GM18498 (cell line): ENCODE data around the gene DSCAML1.
"Not testable (repeated sequence)": the region's sequence is repeated elsewhere in the genome, so short reads cannot be mapped to it uniquely, and the experiment has no call there.

Source experiments
- ATAC-seq: cut with Tn5 transposase; IDR thresholded peaks from one replicate; pipeline ENCODE4 v1.9.1; 2021; ENCODE audit warnings: mild to moderate bottlenecking, moderate library complexity; ENCODE audit not compliant: unreplicated experiment

The DSCAML1 gene

DNA sequence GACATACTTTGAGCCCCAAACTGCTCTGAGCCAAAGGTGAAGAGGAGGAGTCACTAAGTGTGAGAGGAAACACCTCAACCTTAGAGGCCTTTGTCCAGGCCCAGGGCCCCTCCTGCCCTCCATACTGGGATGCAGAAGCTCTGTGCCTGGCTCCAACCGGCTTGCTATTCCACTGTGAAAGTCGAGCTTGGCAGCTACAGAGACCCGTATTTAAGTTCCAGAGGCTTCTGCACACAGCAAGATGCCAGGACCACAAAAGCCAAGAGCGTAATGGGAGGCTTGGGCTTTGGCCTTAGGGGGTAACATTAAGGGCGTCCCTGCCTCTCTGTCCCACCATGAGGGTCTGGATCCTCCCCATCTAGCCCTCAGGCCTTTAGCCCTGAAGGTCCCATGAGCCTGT, 31.9 kb downstream of the DSCAML1 start:
- ATAC-seq, result no peak

DNA sequence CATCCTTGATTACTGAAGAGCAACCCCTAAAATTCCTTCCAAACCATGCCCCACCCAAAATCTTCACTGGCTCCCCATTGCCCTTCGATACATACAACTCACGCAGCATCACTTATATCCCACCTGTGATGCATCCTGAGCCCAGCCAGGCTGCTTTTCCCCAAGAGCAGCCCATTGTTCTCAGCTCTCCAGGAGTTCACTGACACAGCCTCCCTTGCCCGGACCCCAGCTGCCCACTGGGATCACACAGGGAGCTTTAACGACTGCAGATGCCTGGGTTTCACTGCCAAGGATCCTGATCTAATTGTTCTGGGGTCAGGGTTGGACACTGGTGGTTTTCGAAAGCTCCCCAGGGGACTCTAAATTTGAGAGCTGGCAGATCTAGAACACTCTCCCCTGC, 33.6 kb downstream of the DSCAML1 start:
- ATAC-seq, result not testable (repeated sequence)

DNA sequence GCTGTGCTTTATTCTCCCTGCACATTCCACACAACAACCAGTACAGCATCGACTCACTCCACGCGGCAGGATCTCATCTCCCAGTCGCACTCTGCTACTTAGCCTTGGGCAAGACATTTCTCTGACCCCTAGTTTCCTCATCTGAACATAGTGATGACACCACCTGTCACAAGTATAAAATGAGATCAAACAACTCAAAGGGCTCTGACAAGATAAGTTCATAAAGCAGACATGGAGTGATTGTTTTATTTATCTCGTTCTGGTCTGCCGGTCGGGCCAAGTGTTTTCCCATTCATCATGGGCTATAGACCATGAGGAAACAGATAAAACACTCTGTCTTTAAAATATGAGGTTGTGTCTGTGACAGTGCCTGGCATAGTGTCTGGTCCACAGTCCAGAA, 35.0 kb downstream of the DSCAML1 start:
- no peak for ATAC-seq

DNA sequence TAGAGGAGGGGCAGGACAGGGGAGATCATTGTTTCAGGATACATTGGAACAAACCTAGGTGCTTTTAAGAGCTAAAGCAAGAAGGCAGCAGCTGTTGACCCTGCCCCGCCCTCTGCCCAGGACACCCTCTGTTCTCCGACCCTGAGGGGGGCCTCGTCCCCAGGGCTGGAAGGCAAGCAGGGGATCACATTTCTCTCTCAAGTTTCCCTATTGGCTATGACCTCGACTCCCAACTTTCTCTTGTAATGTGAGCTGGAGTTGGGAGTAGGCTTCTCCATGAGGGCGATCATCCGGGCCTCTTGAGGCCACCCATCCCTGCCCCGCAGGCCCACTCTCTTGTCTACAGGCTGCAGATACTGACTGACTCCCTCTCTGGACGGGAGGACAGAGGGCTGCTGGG, 37.7 kb downstream of the DSCAML1 start:
- ATAC-seq, result no peak

DNA sequence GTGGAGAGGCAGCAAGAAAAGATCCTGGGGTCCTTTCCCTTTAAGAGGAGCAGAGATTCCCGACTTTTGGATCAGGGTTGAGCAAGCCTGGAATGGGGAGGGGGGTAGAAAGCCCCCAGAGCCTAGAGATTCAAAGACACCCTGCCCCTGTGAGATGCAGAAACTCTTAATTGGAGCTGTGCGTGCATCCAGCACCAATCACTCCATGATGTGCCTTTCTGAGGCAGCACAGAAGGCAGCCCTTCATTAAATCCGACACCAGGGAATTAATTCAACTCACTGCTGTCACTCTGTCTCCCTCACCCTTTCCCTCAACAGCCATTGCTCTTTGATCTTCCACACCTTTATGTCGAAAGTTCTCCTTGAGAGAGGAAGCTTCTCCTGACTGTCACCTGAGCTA, 43.0 kb downstream of the DSCAML1 start:
- ATAC-seq, result no peak

DNA sequence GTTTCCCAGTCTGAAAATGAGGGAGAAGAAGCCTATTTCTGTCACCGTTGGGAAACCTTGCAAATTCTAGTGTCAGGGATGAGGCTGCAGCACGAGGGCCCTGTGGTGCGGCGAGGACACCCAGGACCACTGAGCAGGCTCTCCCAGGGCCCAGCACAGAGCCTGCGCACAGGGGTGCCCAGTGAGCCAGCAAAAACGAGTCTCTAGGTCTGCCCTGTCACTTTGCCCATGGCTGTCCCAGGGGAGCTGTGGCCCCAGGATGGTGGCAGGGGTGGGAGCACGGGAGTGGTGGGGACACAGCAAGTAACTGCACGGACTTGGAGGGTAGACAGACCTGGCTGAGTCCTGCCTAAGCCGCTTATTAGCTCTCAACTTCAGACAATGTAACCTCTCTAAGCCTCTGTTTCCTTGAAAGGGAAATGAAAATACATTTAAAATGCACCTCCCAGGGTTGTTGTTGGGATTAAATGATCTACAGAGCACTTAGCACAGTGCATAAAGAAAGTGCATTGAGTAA, 44.2 kb downstream of the DSCAML1 start:
- ATAC-seq, result no peak

DNA sequence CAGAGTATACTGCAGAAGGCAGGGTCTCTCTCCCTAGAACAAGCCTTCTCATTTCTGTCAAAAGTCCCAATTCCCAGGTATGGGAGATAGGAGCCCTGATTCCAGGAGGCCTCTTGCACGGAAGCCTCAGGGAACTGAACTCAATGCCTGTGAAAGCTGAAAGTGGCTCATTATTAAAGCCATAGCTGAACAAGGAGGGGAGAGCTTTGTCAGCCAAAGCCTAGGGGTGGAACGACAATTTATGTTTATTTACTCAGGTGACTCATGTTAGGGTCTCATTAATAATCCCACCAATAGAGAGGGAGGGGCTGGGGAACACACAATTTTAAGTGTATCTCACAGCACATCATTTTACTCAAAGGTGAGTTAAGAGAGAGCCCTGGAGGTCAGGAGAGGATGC, 44.9 kb downstream of the DSCAML1 start:
- ATAC-seq, result no peak

DNA sequence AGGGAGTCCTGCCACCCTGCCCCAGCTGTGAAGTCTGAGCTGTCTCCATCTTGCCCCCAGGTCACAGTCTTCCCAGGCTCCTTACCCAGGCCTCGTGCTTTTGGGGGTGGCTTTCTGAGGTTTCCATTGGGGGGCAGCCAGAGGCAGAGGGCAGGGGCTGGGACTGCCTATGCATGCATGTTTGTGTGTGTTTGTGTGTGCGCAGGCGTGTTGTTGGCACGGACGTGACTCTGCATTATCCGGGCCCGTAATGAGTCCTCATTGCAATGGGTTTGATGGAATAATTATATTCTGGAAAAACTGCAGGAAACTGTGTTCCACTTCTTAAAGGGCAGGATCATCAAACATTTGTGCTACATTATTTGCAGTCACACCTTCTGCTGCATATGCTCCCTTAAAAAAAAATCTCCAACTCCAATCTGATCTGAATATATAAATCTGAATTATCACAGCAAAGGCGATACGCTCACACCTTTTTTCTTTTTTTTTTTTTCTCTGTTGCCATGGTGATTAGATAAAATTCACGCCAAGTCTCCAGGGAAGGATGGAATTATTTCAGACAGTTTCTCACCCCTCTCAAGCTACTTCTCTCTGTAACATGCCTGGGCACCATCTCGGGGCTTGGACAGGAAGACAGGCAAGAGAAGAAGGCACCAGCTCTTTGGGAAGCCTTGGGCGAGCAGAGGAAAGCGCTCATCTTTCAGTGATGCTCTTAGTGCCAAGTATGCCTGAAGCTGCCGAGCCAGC, 45.9 kb downstream of the DSCAML1 start:
- no peak for ATAC-seq

DNA sequence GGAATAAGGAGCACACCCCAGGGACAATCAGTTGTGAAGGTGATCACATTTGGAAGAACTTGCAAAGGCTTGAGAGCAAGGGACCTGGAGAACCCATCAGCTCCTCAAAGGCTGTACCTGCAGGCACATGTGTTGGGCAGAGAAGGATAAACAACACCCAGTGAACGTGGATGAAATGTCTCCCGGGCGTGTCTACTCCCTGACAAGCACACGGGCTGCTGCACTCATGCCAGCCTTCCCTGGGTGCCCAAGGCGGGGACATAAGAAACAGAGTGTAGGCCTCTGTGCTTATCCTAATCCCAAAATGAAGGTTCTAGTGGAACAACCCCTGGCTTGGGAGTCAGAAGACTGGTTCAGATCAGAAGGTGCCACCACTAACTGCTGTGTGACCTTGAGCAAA, 46.7 kb downstream of the DSCAML1 start:
- no peak for ATAC-seq

DNA sequence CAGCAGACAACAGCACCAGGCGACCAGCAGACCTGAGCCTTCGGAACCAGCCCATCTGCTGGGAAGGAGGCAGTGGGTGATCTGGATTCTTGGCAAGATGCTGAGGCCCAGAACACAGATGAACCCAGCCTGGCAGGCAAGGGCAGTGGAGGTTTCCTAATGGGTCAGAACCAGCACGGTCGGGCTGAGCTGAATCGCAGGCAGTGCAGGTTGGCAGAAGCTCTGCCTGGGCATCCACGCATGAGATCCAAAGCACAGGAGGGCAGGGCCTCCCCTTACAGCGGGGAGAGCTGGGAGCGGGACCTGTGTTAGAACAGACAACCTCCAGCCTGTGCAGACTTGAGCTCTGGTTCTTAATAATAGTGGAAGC, 47.5 kb downstream of the DSCAML1 start:
- no peak for ATAC-seq

DNA sequence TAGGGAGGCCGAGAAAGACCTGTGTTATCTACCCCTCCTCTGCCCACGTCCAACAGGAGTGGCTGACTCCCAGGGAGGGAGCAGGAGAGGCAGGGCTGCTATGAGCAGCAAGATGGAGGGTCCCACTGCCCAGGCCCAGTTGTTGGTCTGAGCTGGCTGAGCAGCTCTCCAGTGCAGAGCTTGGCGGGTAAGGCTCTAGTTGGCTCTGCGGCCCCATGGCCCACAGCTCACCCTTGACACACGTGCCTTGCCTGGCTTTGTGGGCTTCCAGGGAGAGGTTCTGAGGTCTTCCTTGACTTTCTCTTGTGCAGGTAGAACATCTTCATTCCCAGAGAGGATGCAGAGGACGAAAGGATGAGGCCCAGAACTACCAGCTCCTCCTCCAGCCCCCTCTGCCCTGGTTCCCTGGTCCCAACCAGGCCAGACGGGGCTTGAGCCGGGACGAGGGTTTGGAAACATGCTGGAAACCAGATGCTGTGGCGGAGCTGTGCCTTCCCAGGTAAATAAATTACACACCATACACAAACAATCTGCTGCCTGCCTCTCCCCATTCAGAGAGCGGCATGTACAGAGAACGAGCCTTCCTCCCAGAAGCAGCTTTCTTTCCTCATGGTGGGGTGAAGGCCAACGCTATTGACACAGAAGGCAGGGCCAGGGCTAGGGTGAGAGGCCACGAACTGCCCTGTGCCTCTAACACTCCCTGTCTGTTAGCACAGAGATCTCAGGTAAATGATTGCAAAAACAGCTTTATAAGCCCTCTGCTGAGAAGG, 48.1 kb downstream of the DSCAML1 start:
- ATAC-seq, result no peak

DNA sequence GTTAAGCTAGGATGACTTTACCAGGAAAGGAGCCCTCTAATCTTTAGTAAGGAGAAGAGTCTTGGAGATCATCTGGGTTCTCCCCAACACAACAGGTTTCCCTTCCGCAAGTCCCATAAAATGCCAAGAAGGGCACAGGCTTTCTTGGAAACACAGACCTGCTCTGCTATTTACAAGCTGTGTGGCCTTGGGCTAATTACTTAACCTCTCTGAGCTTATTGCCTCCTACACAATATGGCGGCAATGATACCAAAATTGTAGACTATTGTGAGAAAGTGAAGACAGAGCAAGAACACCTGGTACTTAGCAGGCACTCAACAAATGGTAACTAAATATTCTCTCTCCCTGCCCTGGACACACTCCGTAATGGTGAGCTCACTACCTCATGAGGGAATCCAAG, 49.1 kb downstream of the DSCAML1 start:
- no peak for ATAC-seq

DNA sequence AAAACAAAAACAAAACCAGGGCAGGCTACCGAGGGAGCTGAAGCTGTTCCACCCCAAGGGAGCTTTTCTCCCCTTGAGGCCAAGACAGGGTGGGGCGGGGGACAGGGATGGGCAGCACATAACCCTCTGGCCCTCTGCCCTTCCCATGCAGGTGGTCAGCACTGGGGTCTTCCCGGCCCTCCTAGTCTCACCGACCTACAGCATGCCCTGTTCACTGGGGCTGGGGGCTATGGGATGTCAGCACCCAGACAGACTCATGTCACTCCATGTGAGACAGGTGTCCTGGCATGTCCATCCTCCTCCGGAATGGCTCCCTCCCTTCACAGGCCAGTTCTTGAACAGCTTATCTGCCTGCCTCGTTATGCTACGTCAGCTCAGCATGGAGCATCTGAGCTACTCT, 51.7 kb downstream of the DSCAML1 start:
- no peak for ATAC-seq

DNA sequence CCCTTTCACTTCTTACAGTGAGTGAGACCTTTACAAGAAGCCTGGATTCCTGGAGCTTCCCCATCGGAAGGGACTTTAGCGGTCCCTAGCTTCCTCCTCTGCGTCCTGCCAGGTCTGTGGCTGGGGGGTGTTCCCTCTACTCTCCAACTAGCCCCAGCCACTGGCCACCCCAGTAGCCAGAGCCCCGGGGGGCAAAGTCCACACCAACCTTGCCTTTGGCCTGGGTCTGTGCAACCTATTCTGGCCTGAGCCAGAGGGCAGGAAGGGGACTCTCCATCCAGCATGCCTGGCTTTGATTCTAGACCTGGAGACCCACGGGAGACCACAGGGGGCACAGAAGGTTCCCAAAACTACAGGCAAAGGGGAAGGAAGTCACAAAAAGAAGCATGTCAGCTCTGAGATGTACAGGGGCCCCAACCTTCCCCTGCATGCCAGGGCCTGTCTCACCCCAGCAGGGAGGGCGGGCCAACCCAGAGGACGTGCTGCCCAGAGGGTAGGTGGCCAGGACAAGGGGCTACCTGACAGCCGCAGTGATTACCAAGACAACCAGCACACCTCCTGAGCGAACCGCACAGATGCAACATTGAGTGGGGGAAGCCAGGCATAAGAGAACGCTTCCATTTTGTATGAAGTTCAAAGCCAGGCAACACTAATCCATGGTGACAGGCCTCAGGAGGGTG, 52.4 kb downstream of the DSCAML1 start:
- ATAC-seq, result no peak

DNA sequence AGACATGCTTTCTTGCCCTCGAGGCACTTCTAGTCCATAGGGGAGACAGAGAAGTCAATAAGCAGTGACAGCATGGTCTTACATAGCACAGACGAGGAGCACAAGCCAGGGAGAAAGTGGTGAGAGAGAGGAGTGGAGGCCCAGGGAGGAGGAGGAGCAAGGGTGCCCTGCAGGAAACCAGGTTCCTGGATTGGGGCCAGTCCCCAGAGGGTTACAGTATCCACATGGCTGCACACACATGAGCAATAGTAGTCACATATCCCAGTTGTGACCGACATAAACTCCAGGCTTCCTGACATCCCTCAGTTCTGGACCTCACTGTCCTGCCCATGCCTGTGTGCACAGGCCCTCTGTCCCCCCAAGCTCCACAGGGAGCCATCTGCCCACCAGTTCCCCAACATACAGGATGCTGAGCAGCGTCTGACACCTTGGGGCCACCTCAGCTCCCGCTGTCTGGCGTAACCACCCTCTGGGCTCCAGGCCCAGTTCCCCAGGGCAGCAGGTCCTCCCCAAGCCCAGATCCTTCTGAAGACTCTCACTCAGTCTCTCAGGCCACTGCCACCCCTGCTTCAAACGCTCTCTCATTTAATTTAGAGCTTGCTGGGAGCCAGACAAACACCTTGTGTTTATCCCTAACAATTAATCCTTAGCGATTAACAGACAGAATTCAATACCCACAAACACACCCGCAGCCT, 53.7 kb downstream of the DSCAML1 start:
- ATAC-seq, result no peak

DNA sequence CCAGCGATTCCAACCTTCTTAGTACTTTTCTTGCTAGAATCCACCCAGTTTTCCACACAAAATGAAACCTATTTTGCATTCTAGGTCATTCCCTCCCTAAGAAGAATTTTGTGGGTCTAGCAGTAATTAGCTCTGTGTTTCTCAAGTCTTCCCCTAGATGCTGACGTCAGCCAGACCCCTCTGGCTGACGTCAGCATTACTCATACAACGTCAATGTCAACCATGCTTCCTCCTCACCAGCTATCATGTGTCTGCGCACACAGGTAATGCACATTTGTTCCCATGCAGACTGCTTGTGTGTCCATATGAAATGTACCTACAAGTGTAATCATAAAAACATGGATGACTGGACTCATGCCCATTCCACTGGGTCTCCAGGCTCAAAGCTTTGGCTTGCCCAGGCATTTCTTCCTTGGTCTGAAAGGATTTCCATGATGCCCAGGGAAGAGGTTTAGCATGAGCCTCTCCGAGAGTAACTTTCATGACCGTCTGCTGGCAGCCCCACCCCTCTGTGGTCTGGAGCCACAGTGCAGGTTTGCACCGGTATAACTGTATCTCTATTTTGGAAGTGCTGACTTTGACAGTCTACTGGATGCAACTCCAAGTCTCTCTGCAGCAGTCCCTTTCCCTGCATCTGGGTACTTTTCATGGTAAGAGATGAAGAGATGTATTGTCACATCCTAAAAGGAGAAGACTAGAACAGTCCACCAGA, 58.6 kb downstream of the DSCAML1 start:
- no peak for ATAC-seq

DNA sequence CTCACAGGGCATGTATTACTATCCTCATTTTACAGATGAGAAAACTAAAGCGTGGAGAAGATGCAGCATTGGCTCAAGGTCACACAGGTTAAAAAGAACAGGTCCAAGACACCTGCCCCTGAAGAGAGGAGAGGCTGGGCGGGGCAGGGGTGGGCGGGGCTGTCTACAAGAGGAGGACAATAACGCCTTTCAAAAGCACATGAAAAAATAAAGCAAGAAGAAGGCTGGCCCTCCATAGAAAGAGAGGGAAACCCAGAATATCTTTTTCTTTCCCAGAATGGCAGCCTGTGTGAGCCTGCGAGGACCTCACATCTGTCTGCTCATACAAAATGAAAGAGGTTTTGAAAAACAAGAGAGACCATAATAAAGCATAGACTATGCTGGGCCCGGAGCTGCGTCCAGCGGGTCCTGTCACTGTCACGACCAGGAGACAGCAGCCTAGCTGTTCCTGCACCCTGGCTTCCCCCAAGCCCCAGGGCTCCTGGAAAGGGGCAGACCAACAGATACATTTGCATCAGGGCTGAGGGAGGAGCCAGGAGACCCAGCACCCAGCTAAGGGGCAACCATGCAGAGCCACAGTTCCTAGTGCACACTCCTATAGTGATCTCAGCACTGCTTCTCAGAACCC, 61.6 kb downstream of the DSCAML1 start:
- ATAC-seq, result no peak

DNA sequence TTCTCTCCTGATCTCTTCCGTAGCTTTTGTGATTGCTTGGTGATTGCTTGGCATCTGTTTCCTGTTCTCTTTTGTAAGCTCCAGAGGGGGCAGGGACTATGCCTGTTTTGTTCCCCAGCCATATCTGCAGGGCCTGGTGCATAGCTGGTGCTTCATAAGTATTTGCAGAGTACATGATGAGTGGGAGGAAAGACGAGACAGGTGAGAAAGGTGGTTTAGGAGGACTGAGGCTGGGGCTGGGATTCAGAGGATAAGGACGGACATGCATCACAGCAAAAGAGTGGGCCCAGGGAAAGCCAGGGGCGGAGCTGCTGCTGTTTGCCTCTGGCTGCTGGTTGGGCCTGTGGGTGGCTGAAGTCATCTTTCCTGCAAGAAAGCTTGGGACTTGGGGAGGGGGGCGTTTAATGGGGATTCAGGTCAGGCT, 62.4 kb downstream of the DSCAML1 start:
- no peak for ATAC-seq

DNA sequence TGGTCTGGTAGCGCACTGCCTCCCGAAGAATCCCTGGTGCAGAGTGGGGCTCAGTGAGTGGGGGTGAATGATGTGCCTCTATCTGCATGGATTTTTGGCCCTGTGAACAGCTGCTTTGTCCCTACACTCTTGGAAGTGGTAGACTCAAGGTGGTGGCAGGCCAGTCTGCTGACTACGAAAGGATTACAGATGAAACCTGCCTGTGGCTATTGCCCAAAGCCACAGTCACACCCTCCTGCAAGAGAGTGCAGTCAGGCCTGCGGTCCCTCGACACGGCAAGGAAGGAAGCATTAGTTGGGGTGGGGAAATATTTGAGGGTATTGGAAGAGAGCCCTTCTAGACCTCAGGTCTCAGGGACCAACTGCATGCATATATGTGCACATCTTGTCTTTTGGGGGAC, 63.7 kb downstream of the DSCAML1 start:
- no peak for ATAC-seq

DNA sequence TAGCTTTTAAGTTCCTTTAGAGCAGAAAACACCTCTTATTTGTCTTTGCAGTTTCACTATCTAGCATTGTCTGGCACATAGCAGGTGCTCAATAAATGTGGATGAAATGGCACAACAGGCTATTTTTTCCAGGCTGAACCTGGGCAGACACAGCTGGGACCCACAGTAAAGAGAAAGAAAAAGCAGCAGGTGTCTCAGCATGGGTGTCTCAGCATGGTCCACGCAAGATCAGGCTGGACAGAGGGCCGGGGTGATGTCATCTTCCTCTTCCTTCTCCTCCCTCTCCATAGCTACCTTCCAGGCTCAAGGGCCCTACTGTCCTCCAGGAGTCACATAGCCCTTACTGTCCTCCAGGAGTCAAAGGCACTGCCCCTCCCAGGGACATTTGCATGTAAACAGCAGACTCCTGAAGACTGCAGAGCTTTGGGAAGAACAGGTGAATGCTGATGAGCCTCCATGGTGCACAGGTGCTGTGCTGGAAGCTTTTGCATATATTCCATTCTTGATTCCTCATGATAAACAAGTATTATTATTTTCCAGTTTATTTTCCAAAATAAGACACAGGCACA, 65.2 kb downstream of the DSCAML1 start:
- ATAC-seq, result no peak
